ENCODE results near the gene KIF1A. TPM values are rescaled to one million over a fixed set of nuclear protein-coding genes. Genes with fewer than 3 reads are reported as not detected.

Gene KIF1A
- total RNA-seq, 1 experiment from 2014 or later: not detected

DNA sequence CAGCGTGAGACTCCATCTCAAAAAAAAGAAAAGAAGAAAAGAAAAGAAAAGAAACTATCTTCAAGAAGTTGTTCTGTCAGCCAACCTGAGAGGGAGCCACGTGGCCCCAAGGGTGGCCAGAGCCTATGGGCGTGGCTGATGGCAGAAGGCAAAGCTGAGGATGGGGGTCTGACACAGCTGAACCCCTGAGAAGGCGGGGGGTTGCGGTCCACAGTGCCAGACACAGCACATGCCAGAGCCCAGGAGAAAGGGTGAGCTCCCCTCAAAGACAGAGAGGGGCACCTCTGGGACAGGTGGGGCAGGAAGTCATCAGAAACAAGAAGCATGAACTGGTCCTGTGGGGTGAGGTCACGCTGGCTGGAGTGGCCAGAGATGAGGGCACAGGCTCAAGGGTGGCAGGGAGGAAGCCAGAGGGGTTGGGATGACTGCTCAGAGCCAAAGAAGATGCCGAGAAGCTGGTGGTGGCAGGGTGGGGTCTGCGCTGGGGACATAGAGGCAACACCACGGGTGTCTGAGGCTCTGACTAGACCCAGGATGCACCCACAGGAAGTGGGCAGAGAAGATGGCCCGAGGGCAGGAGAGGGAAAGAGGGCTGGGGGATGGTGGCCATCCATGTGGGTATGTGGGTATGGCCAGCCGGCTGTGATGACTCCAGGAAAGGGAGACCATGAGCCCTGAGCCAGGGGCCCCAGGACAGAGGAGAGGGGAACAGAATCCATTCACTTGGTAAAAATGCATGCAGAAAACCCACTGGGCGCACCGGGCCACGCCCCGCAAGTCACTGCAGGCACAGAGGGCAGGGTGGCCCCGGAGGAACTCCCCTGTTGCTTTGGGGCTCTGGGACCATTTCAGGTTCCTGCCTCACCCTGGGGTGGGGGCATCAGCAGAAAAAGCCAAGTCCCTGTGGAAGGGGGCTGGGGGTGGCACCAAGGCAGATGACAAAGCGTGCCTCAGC, 8.4 kb downstream of the KIF1A start:
- no TSS peak for BruUV-seq (replicated peaks)
- TF ChIP-seq EZH2 (IDR thresholded peaks at IDR 0.05; ENCODE audit: low read depth): no peak
- TF ChIP-seq, protein P1, sequence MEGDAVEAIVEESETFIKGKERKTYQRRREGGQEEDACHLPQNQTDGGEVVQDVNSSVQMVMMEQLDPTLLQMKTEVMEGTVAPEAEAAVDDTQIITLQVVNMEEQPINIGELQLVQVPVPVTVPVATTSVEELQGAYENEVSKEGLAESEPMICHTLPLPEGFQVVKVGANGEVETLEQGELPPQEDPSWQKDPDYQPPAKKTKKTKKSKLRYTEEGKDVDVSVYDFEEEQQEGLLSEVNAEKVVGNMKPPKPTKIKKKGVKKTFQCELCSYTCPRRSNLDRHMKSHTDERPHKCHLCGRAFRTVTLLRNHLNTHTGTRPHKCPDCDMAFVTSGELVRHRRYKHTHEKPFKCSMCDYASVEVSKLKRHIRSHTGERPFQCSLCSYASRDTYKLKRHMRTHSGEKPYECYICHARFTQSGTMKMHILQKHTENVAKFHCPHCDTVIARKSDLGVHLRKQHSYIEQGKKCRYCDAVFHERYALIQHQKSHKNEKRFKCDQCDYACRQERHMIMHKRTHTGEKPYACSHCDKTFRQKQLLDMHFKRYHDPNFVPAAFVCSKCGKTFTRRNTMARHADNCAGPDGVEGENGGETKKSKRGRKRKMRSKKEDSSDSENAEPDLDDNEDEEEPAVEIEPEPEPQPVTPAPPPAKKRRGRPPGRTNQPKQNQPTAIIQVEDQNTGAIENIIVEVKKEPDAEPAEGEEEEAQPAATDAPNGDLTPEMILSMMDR (conservative IDR thresholded peaks at IDR 0.05): no peak
- intact Hi-C loops (cut with micrococcal nuclease; ENCODE audit: unreplicated experiment): no loop called here

DNA sequence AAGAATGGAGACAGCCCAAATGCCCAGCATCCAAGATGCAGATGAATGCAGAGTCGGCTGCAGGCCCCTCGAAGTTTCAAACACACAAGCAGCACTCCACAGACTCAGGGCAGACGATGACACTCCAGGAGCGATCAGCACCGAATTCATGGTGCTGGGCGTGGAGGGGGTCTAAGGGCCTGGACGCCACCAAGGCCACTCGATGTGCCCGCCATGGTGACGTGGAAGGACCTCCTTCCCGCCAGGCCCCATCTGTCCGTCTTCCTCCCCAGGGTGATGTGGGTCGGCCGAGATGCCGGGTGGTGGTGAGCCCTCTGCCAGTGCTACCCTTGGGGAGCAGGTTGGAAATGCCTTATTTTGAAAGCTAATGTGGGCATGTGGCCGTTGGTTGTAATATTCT, 9.4 kb downstream of the KIF1A start:
- Histone ChIP-seq H3K4me2 (no peak overlapping the region), H3F3A (ENCODE audit: insufficient read depth, low read depth) (no peaks in the 10 kb centered on the region)
- no TSS peak for BruUV-seq (replicated peaks)

More for the DNA sequence above, 8.4 kb downstream of the KIF1A start:
- H3K4me2 ChIP-seq: no peak overlapping the region
- H3K9me2 ChIP-seq (ENCODE audit: insufficient read depth): no peaks in the 10 kb centered on the region
- no peak overlapping the region for H3K27ac ChIP-seq
- H4K20me1 ChIP-seq (ENCODE audit: insufficient read depth): no peaks in the 10 kb centered on the region
- H3K36me3 ChIP-seq (ENCODE audit: low read depth): no peaks in the 10 kb centered on the region
- no peaks in the 10 kb centered on the region for H3F3A ChIP-seq (ENCODE audit: insufficient read depth, low read depth)
- H3K9me3 ChIP-seq (ENCODE audit: insufficient read depth, low read depth): no peaks in the 10 kb centered on the region
- H3K27me3 ChIP-seq (ENCODE audit: insufficient read depth, low read depth): peaks cover 81% of the 10 kb centered on the region
- H2AFZ ChIP-seq: no peak overlapping the region
- no peak overlapping the region for H3K4me3 ChIP-seq
- no peak for DNase-seq
- H3K79me2 ChIP-seq (ENCODE audit: low read depth): no peaks in the 10 kb centered on the region
- ChIA-PET CTCF (no interaction called here), POLR2A (ENCODE audit: unreplicated experiment) (no interaction called here)
- H3K4me1 ChIP-seq (replicated peaks; ENCODE audit: insufficient read depth): no peaks in the 10 kb centered on the region

DNA sequence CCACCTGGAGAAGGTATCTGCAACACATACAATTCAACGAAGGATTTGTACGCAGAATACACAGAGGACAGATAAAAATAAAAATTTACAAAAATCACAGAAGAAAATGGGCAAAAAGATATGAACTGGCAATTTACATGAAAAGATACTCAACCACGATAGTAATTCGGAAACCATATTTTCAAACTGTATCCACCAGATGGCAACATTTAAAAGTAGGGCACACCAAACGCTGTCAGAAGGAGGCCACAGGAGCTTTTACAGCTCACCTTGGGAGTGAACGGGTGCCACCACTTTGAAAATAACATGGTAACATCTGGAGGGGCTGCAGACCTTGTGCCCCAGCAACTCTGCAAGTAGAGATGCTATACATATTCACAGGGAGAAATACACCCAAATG, 9.8 kb downstream of the KIF1A start:
- Histone ChIP-seq H4K20me1 (ENCODE audit: insufficient read depth) (no peaks in the 10 kb centered on the region), H3K27me3 (ENCODE audit: insufficient read depth, low read depth) (peaks cover 82% of the 10 kb centered on the region), H3K9me3 (ENCODE audit: insufficient read depth, low read depth) (no peaks in the 10 kb centered on the region), H3K79me2 (ENCODE audit: low read depth) (no peaks in the 10 kb centered on the region), H3K4me2 (no peak overlapping the region), H3K9me2 (ENCODE audit: insufficient read depth) (no peaks in the 10 kb centered on the region), H3F3A (ENCODE audit: insufficient read depth, low read depth) (no peaks in the 10 kb centered on the region), H2AFZ (no peak overlapping the region), H3K27ac (no peak overlapping the region), H3K36me3 (ENCODE audit: low read depth) (no peaks in the 10 kb centered on the region), H3K4me1 (replicated peaks; ENCODE audit: insufficient read depth) (no peaks in the 10 kb centered on the region), H3K4me3 (no peak overlapping the region)
- TF ChIP-seq, protein P1 (conservative IDR thresholded peaks at IDR 0.05): peak; percentile 61; the same call in 1 of the 2 replicates
- TF ChIP-seq EZH2 (IDR thresholded peaks at IDR 0.05; ENCODE audit: low read depth): no peak
- BruUV-seq (replicated peaks): no TSS peak
- no peak for DNase-seq
- ChIA-PET CTCF (interaction anchor here (0.8 kb wide), 1 partner anchor 30 kb away, joined by 4 read pairs; no protein-coding TSS in a partner anchor), POLR2A (ENCODE audit: unreplicated experiment) (interaction anchor here (0.7 kb wide), 2 partner anchors 236 to 727 kb away, joined by 3 to 7 read pairs; no protein-coding TSS in a partner anchor)
- intact Hi-C loops (cut with micrococcal nuclease; ENCODE audit: unreplicated experiment): no loop called here

More for the DNA sequence above, 9.4 kb downstream of the KIF1A start:
- ChIA-PET POLR2A (ENCODE audit: unreplicated experiment) (interaction anchor here (0.7 kb wide), 1 partner anchor 236 kb away, joined by 3 read pairs; no protein-coding TSS in a partner anchor), CTCF (interaction anchor here (0.8 kb wide), 1 partner anchor 30 kb away, joined by 4 read pairs; no protein-coding TSS in a partner anchor)
- intact Hi-C loops (cut with micrococcal nuclease; ENCODE audit: unreplicated experiment): no loop called here
- no peaks in the 10 kb centered on the region for H3K9me2 ChIP-seq (ENCODE audit: insufficient read depth)
- H4K20me1 ChIP-seq (ENCODE audit: insufficient read depth): no peaks in the 10 kb centered on the region
- peaks cover 82% of the 10 kb centered on the region for H3K27me3 ChIP-seq (ENCODE audit: insufficient read depth, low read depth)
- no peak overlapping the region for H3K27ac ChIP-seq
- no peak overlapping the region for H3K4me3 ChIP-seq
- no peaks in the 10 kb centered on the region for H3K36me3 ChIP-seq (ENCODE audit: low read depth)
- no peak overlapping the region for H2AFZ ChIP-seq
- TF ChIP-seq, protein P1 (conservative IDR thresholded peaks at IDR 0.05): no peak
- TF ChIP-seq EZH2 (IDR thresholded peaks at IDR 0.05; ENCODE audit: low read depth): no peak
- DNase-seq: no peak
- no peaks in the 10 kb centered on the region for H3K4me1 ChIP-seq (replicated peaks; ENCODE audit: insufficient read depth)
- no peaks in the 10 kb centered on the region for H3K9me3 ChIP-seq (ENCODE audit: insufficient read depth, low read depth)
- H3K79me2 ChIP-seq (ENCODE audit: low read depth): no peaks in the 10 kb centered on the region
